K562 (cell line): Measurements from ENCODE around the gene RAP2B. TPM values are rescaled to one million over a fixed set of nuclear protein-coding genes. Genes with fewer than 3 reads are reported as not detected.

ENCODE experiments used
- ATAC-seq: fragments of 200-7000 bp; cut with Tn5 transposase; 3 replicates; pipeline ENCODE4 v1.9.1; 2020; ENCODE audit warnings: moderate library complexity
- BruUV-seq: library from RNA; stranded (reverse); fragments of 400-500 nt; replicated peaks from 2 replicates; lab custom pipeline; 2021; lab: Mats Ljungman, UMichigan
- CTCF ChIA-PET: fragments of 300-600 bp; formaldehyde crosslinking; extraction: SDS; loops from one replicate; lab custom pipeline; 2021; ENCODE audit warnings: low intra/inter-chr PET ratio; lab: Yijun Ruan, JAX
- POLR2A ChIA-PET: fragments of 300-600, 350-650 bp; sonication (Branson Sonifier 250); formaldehyde crosslinking; extraction: SDS; loops from one replicate; lab custom pipeline; 2021; ENCODE audit warnings: antibody characterized with exemption, inconsistent platforms; lab: Yijun Ruan, JAX
- DNase-seq, 4 experiments: peaks; one replicate each; pipeline versions ENCODE4 v3.0.0 to v3.0.0-alpha.2; 2011 to 2018; ENCODE audit warnings: low spot score in 3 of 4, mixed read lengths in 3 of 4; ENCODE audit errors: extremely low read depth in 1 of 4
- FAIRE-seq: peaks from 2 replicates; lab custom pipeline; 2011; peaks lifted over from hg19 to GRCh38; lab: Jason Lieb, UNC
- H2AFZ ChIP-seq: 2 replicates; pipeline ENCODE4 v1.6.0; 2011; ENCODE audit warnings: low read depth, low read length, control low read depth, inconsistent platforms
- H3K27ac ChIP-seq: fragments of 200-600 bp; 3 replicates; pipeline ENCODE4 v1.8.0; 2011; ENCODE audit warnings: low read depth, mild to moderate bottlenecking, control low read depth, inconsistent platforms, low read length, moderate library complexity, mixed read lengths; ENCODE audit errors: extremely low read depth
- H3K27me3 ChIP-seq, 2 experiments: fragments of 300-600 bp in 1 of 2; 2 replicates in 1 of 2; 3 replicates in 1 of 2; pipeline versions ENCODE4 v1.6.0 to v1.8.0; 2011; ENCODE audit warnings: inconsistent platforms in 2 of 2, low read length in 2 of 2, mild to moderate bottlenecking in 1 of 2, mixed read lengths in 1 of 2, moderate library complexity in 1 of 2; ENCODE audit not compliant: control insufficient read depth in 2 of 2, insufficient read depth in 2 of 2
- H3K36me3 ChIP-seq: fragments of 300-600 bp; 3 replicates; pipeline ENCODE4 v1.8.0; 2011; ENCODE audit warnings: mild to moderate bottlenecking, low read length, inconsistent platforms; ENCODE audit not compliant: control insufficient read depth, insufficient read depth
- H3K4me1 ChIP-seq, 2 experiments: fragments of 200-600 bp in 1 of 2; replicated peaks in 1 of 2; 2 replicates in 1 of 2; 3 replicates in 1 of 2; pipeline versions ENCODE4 v1.5.1 to v1.8.0; 2011; ENCODE audit warnings: inconsistent platforms in 2 of 2, low read length in 2 of 2, mild to moderate bottlenecking in 1 of 2, mixed read lengths in 1 of 2, moderate library complexity in 1 of 2; ENCODE audit not compliant: control insufficient read depth in 2 of 2, insufficient read depth in 2 of 2
- H3K4me2 ChIP-seq: 2 replicates; pipeline ENCODE4 v1.6.1; 2011; ENCODE audit warnings: low read length, control low read depth, inconsistent platforms, mixed read lengths; ENCODE audit not compliant: insufficient read depth
- H3K4me3 ChIP-seq: fragments of 200-600 bp; sonication (generic), shearing (Covaris generic); 2 replicates; pipeline ENCODE4 v1.5.1; 2016; ENCODE audit warnings: control low read depth, inconsistent platforms
- H3K79me2 ChIP-seq: fragments of 200-600 bp; 3 replicates; pipeline ENCODE4 v1.8.0; 2011; ENCODE audit warnings: low read length, inconsistent platforms; ENCODE audit not compliant: control insufficient read depth, insufficient read depth
- H3K9ac ChIP-seq, 2 experiments: 2 replicates each; pipeline versions ENCODE4 v1.6.0 to v1.6.1; 2011; ENCODE audit warnings: low read depth in 2 of 2, low read length in 2 of 2, control low read depth in 1 of 2, inconsistent platforms in 1 of 2, mild to moderate bottlenecking in 1 of 2, mixed read lengths in 1 of 2; ENCODE audit not compliant: insufficient read depth in 1 of 2
- H3K9me1 ChIP-seq: one replicate; pipeline ENCODE4 v1.6.0; 2011; ENCODE audit warnings: inconsistent platforms, mild to moderate bottlenecking, low read length, moderate library complexity; ENCODE audit not compliant: control insufficient read depth, insufficient read depth
- H3K9me3 ChIP-seq: replicated peaks from 2 replicates; pipeline ENCODE4 v1.5.1; 2011; ENCODE audit warnings: low read depth, low read length, inconsistent platforms; ENCODE audit not compliant: control insufficient read depth, insufficient read depth
- H4K20me1 ChIP-seq: replicated peaks from 2 replicates; pipeline ENCODE4 v1.6.1; 2011; ENCODE audit warnings: low read length, inconsistent platforms, mixed read lengths; ENCODE audit not compliant: control insufficient read depth, insufficient read depth
- ARID1B ChIP-seq: fragments of 450-650 bp; IDR thresholded peaks from 2 replicates; pipeline ENCODE4 v1.6.1; 2016; ENCODE audit warnings: antibody characterized with exemption, mild to moderate bottlenecking, inconsistent platforms
- CBFA2T2 ChIP-seq: fragments of 450-650 bp; conservative IDR thresholded peaks from 2 replicates; pipeline ENCODE4 v1.6.1; 2017; ENCODE audit warnings: mild to moderate bottlenecking
- HMGN3 ChIP-seq: IDR thresholded peaks from 2 replicates; pipeline ENCODE4 v1.6.1; 2011; ENCODE audit warnings: borderline replicate concordance, low read depth, mild to moderate bottlenecking, mixed read lengths, low read length; ENCODE audit not compliant: insufficient read length; ENCODE audit errors: extremely low read depth
- NEUROD1 ChIP-seq: fragments of 150-350 bp; IDR thresholded peaks from 2 replicates; pipeline ENCODE4 v1.6.1; 2014; ENCODE audit warnings: borderline replicate concordance, low read length, low read depth; ENCODE audit not compliant: partially characterized antibody
- RBM14 ChIP-seq: fragments of 200-400 bp; formaldehyde crosslinking; IDR thresholded peaks from 2 replicates; pipeline ENCODE4 v1.6.1; 2018; ENCODE audit warnings: low read depth, mild to moderate bottlenecking, low read length, moderate library complexity, borderline replicate concordance; ENCODE audit not compliant: insufficient read depth
- SMAD1 ChIP-seq: fragments of 150-350 bp; IDR thresholded peaks from 2 replicates; pipeline ENCODE4 v1.6.1; 2014; ENCODE audit warnings: low read length, low read depth; ENCODE audit not compliant: partially characterized antibody
- SMAD3 ChIP-seq: fragments of 450-650 bp; formaldehyde crosslinking; conservative IDR thresholded peaks from 2 replicates; pipeline ENCODE4 v1.4.0; 2020; ENCODE audit warnings: mild to moderate bottlenecking
- XRCC3 ChIP-seq: fragments of 450-650 bp; IDR thresholded peaks from 2 replicates; pipeline ENCODE4 v1.6.1; 2017; ENCODE audit warnings: mild to moderate bottlenecking, moderate library complexity
- ZKSCAN3 ChIP-seq: fragments of 250-450 bp; sonication (Bioruptor Pico); IDR thresholded peaks from 2 replicates; pipeline ENCODE4 v1.4.0; 2020
- ZNF212 ChIP-seq: fragments of 450-650 bp; formaldehyde crosslinking; IDR thresholded peaks from 2 replicates; pipeline ENCODE4 v1.4.0; 2020; ENCODE audit warnings: mild to moderate bottlenecking
- ZNF707 ChIP-seq: fragments of 250-450 bp; sonication (Bioruptor Pico); conservative IDR thresholded peaks from 2 replicates; pipeline ENCODE4 v1.8.0; 2022; ENCODE audit warnings: inconsistent platforms, mild to moderate bottlenecking, moderate library complexity
- ZNF778 ChIP-seq: fragments of 450-650 bp; formaldehyde crosslinking; IDR thresholded peaks from 2 replicates; pipeline ENCODE4 v1.4.0; 2020; ENCODE audit warnings: mild to moderate bottlenecking, moderate library complexity
- WGBS: fragments of 100-300 bp; shearing (Covaris generic); methylation state at CpG from one replicate; pipeline ENCODE4 v1.1.6; 2016; ENCODE audit warnings: low coverage, mixed read lengths; ENCODE audit not compliant: insufficient coverage; ENCODE audit errors: missing lambda C conversion rate; 5-methylcytosine and 5-hydroxymethylcytosine counted together
- in situ Hi-C: fragments of 300-500 bp; cut with MboI; formaldehyde crosslinking; loops from 4 replicates; pipeline ENCODE4 v1.15.0; 2018; ENCODE audit warnings: inconsistent platforms, mixed read lengths
- intact Hi-C: fragments of 100-400 bp; cut with micrococcal nuclease; formaldehyde crosslinking; loops from 2 replicates; pipeline ENCODE4 v1.14.2; 2022
- polyA plus RNA-seq, 8 experiments: library from polyadenylated mRNA; depleted of rRNA in 4 of 8; stranded (reverse) in 5 of 8; unstranded in 3 of 8; fragments of >200 nt; fragmentation: Nextera tagmentation in 2 of 8; fragmentation: Illumina TruSeq in 1 of 8; extraction: Ambion mirVana in 2 of 8; extraction: Trizol in 1 of 8; gene quantifications; 2 replicates each; pipeline versions ENCODE4 v1.2.1 to v1.2.3, GENCODE V29; 2011 to 2014; ENCODE audit warnings: inconsistent platforms in 1 of 8, missing spikeins in 1 of 8
- total RNA-seq, 7 experiments: library from RNA; depleted of rRNA in 6 of 7; stranded (reverse); fragments of >200 nt in 6 of 7; fragmentation: Illumina TruSeq in 2 of 7; extraction: Trizol in 2 of 7; gene quantifications; 2 replicates each; pipeline versions ENCODE4 v1.2.1 to v1.2.3, GENCODE V29; 2011 to 2021; ENCODE audit warnings: low replicate concordance in 1 of 7
- TF ChIP-seq, protein P1 (sequence below): fragments of 200-800 bp; sonication (Bioruptor generic); IDR thresholded peaks from 2 replicates; pipeline ENCODE4 v1.6.1; 2017; ENCODE audit warnings: missing genetic modification characterization, missing compliant biosample characterization
- TF ChIP-seq, protein P2 (sequence below): fragments of 450-650 bp; IDR thresholded peaks from 2 replicates; pipeline ENCODE4 v1.6.1; 2016; ENCODE audit warnings: borderline replicate concordance
- TF ChIP-seq, protein P3 (sequence below), 3 experiments: fragments of 200-800 bp in 1 of 3; fragments of 250-450 bp in 1 of 3; fragments of 450-650 bp in 1 of 3; sonication (Bioruptor Pico) in 1 of 3; sonication (Bioruptor generic) in 1 of 3; formaldehyde crosslinking in 1 of 3; IDR thresholded peaks; 2 replicates each; pipeline versions ENCODE4 v1.6.1 to v1.8.0; 2016 to 2022; ENCODE audit warnings: mild to moderate bottlenecking in 2 of 3, missing genetic modification characterization in 2 of 3, missing compliant biosample characterization in 1 of 3, moderate library complexity in 1 of 3

RAP2B gene
- total and polyA plus RNA-seq, 9 of the 15 experiments (the other 6 are each of a cell fraction or from before 2014, with no cell fraction given): 9.4 to 31.2 (median 15.8) TPM

DNA sequence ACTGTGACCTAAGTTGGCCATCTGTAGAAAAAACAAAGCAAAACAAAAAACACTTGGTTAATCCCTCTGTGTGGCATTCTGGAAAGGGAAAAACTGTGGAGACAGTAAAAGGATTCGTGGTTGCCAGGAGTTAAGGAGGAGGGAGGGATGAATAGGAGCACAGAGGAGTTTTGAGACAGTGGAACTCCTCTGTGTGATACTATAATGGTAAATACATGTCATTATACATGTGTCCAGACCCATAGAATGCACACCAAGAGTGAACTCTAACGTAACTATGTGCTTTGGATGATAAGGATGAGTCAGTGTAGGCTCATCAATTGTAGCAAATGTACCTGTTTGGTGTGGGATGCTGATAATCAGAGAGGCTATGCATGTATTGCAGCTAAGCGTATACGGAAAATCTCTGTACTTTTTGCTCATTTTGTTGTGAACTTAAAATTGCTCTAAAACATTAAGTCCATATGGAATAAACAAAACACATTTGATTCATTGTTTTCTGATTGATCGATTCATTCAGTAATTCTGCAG, 33.4 kb downstream of the RAP2B start:
- Histone ChIP-seq H3K79me2 (no peaks in the 10 kb centered on the region), H3K27me3 (no peaks in the 10 kb centered on the region), H3K9me3 (no peaks in the 10 kb centered on the region), H3K9ac (no peak overlapping the region), H2AFZ (no peak overlapping the region), H4K20me1 (no peaks in the 10 kb centered on the region), H3K9me1 (no peaks in the 10 kb centered on the region), H3K4me2 (no peak overlapping the region), H3K4me1 (peaks cover 0 to 3% of the 10 kb centered on the region in 2 experiments; a peak in 1 of 5 replicates), H3K27ac (no peak overlapping the region), H3K4me3 (no peak overlapping the region), H3K36me3 (no peaks in the 10 kb centered on the region)
- CTCF ChIA-PET: no interaction called here
- intact Hi-C loops: no loop called here
- BruUV-seq: no TSS peak
- FAIRE-seq: peak; percentile 85
- in situ Hi-C loops: no loop called here
- WGBS: 19% methylated on average over 5 of the region's 5 CpGs
- peak; percentile 65 for ATAC-seq
- POLR2A ChIA-PET: no interaction called here
- DNase-seq: peak in 1 of 4 experiments; percentile 34
- TF ChIP-seq RBM14 (no peak), ZKSCAN3 (no peak), ZNF778 (CRISPR knock-in tag) (no peak), SMAD3 (CRISPR knock-in tag) (no peak), CBFA2T2 (peak; percentile 56), XRCC3 (no peak), ZNF707 (CRISPR knock-in tag) (no peak), ARID1B (peak; percentile 71), HMGN3 (no peak), SMAD1 (no peak), ZNF212 (CRISPR knock-in tag) (no peak), NEUROD1 (no peak)
- TF ChIP-seq, protein P1, sequence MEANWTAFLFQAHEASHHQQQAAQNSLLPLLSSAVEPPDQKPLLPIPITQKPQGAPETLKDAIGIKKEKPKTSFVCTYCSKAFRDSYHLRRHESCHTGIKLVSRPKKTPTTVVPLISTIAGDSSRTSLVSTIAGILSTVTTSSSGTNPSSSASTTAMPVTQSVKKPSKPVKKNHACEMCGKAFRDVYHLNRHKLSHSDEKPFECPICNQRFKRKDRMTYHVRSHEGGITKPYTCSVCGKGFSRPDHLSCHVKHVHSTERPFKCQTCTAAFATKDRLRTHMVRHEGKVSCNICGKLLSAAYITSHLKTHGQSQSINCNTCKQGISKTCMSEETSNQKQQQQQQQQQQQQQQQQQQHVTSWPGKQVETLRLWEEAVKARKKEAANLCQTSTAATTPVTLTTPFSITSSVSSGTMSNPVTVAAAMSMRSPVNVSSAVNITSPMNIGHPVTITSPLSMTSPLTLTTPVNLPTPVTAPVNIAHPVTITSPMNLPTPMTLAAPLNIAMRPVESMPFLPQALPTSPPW (CRISPR knock-in tag): no peak
- TF ChIP-seq, protein P2, sequence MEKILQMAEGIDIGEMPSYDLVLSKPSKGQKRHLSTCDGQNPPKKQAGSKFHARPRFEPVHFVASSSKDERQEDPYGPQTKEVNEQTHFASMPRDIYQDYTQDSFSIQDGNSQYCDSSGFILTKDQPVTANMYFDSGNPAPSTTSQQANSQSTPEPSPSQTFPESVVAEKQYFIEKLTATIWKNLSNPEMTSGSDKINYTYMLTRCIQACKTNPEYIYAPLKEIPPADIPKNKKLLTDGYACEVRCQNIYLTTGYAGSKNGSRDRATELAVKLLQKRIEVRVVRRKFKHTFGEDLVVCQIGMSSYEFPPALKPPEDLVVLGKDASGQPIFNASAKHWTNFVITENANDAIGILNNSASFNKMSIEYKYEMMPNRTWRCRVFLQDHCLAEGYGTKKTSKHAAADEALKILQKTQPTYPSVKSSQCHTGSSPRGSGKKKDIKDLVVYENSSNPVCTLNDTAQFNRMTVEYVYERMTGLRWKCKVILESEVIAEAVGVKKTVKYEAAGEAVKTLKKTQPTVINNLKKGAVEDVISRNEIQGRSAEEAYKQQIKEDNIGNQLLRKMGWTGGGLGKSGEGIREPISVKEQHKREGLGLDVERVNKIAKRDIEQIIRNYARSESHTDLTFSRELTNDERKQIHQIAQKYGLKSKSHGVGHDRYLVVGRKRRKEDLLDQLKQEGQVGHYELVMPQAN: no peak
- TF ChIP-seq, protein P3, sequence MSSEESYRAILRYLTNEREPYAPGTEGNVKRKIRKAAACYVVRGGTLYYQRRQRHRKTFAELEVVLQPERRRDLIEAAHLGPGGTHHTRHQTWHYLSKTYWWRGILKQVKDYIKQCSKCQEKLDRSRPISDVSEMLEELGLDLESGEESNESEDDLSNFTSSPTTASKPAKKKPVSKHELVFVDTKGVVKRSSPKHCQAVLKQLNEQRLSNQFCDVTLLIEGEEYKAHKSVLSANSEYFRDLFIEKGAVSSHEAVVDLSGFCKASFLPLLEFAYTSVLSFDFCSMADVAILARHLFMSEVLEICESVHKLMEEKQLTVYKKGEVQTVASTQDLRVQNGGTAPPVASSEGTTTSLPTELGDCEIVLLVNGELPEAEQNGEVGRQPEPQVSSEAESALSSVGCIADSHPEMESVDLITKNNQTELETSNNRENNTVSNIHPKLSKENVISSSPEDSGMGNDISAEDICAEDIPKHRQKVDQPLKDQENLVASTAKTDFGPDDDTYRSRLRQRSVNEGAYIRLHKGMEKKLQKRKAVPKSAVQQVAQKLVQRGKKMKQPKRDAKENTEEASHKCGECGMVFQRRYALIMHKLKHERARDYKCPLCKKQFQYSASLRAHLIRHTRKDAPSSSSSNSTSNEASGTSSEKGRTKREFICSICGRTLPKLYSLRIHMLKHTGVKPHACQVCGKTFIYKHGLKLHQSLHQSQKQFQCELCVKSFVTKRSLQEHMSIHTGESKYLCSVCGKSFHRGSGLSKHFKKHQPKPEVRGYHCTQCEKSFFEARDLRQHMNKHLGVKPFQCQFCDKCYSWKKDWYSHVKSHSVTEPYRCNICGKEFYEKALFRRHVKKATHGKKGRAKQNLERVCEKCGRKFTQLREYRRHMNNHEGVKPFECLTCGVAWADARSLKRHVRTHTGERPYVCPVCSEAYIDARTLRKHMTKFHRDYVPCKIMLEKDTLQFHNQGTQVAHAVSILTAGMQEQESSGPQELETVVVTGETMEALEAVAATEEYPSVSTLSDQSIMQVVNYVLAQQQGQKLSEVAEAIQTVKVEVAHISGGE (CRISPR knock-in tag; IDR thresholded peaks at IDR 0.05): no peak
